Activated CD8-positive, alpha-beta memory T cell treated with anti-CD3 and anti-CD28 coated beads for 4 hours (primary cell): ENCODE results near the gene DARS2.

Experiments used
- DNase-seq, 2 donors: peaks; one replicate each; pipeline ENCODE4 v3.0.0-alpha.2; 2020; ENCODE audit warnings: low read depth in 2 of 2

DARS2 gene

GRCh38 chr1:173886746-173887611, 62.5 kb downstream of the DARS2 start:
- DNase-seq: no peak

DNA sequence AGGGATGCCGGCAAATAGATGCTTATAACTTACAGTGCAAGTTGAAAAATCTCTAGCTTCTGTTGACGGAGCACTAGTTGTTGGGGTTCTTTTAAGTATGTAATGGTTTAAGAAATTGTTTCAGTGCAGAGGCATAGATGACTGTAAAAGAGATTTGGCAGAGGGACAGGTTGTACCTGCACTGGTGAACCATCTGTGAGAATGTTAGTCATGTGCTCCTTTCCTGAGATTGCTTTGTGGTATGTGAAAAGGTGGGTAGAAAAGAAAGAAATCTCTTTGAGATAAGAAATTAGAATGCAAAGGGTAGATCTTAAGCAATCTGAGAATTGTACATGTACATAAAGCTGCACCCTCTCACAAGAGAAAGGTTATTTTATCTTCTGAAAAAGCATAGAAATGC, 63.2 kb downstream of the DARS2 start:
- no peak for DNase-seq

DNA sequence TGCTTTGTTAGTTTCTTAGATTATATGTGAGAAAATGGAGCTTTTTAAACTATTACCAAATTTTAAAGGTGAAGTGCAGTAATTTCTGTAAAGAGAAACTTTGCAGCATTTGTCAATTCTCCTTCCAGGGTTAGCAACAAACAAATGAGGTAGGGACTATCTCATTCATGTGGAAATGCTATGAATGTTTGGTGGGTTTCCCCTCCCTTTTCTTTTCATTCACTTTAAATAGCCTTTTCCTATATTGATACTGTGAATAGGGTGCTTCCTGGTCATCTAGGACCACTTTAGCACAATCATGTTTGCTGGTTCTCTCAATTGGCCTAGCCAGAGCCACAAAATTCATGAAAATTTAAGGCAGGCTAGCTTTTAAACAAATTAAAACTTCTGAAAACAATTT, 64.3 kb downstream of the DARS2 start:
- no peak for DNase-seq

- no peak for DNase-seq
Observed at GRCh38 chr1:173889885-173890284, 65.4 kb downstream of the DARS2 start.

DNA sequence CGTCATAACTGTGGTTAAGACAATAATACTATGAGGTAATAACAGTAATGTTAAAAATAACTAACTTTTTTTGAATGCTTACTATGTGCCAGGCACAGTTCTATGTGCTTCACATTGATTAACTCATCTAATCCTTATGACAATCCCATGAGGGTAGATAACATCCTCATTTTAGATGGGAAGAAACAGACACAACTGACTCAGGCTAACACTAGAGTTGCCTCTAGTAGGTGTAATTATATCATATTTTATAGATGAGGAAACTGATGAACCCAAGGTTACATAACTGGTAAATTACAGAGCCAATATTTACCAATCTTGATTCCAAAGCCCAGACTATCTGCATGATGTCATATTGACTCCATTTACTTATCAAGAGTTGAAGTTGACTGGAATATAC, 69.1 kb downstream of the DARS2 start:
- no peak for DNase-seq

DNA sequence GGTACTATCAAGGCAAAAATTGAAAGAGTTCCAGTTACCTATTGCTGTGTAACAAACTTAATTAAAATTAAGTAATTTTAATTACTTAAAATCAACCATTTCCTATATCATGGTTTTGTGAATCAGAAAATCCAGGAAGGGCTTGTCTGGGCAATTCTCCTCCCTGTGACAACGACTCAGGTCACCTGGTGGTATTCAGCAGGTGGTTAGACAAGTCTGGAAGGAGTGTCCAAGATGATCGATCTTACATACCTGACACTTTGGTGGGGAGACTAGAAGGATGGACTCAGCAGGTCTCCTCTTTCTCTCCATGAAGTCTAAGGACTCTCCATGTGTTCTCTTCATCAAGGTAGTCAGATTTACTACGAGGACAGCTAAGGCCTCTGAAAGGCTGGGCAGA, 69.7 kb downstream of the DARS2 start:
- DNase-seq: no peak

- no peak for DNase-seq
Observed at GRCh38 chr1:173900427-173900826, 76.0 kb downstream of the DARS2 start.

DNA sequence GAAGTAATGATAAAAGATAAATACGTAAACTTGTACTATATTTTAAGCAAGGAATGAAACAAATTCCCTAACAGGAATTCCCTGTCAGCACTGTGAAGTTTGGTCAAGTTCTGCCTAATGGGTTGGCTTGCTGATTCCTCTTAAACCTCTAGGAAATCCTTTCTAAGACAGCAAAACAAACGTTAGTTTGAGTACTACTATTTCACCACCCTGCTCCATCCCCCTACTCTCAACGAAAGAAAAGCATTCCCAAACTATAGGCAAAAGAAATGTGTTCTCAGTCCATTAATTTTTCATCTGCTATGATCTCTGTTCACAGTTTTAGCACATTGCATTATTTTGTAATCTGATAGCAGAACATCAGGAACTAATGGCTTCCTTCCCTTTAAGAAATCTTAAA, 76.5 kb downstream of the DARS2 start:
- no peak for DNase-seq

GRCh38 chr1:173903827-173904531, 79.5 kb downstream of the DARS2 start:
- DNase-seq: no peak
